ENCODE data around the gene MORN3.

DNA sequence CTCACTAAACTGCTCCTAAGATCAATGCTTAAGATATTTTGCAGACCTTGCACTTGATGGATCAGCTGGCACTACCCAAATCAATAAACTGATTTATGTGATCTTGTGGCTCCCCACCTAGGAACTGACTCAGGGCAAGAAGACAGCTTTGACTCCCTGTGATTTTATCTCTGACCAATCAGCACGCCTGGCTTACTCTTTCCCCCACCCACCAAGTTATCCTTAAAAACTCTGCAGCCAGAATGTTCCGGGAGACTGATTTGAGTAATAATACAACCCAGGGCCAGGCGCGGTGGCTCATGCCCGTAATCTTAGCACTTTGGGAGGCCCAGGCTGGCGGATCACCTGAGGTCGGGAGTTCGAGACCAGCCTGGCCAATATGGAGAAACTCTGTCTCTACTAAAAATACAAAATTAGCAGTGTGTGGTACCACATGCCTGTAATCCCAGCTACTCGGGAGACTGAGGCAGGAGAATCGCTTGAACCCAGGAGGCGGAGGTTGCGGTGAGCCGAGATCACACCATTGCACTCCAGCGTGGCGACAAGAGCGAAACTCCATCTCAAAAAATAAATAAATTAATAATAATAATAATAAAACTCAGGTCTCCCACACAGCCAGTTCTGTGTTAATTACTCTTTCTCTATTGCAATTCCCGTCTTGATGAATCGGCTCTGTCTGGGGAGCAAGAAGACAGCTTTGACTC lies 12.0 kb downstream of the MORN3 start:
- TF ChIP-seq, protein P1, sequence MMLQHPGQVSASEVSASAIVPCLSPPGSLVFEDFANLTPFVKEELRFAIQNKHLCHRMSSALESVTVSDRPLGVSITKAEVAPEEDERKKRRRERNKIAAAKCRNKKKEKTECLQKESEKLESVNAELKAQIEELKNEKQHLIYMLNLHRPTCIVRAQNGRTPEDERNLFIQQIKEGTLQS (IDR thresholded peaks at IDR 0.05; ENCODE audit: insufficient read depth, low read depth, low read length): no peak
- TF ChIP-seq SIX5 (IDR thresholded peaks at IDR 0.05; ENCODE audit: low read depth, low read length) (no peak), POLR2A (IDR thresholded peaks at IDR 0.05; ENCODE audit: control extremely low read depth in 1 of 2, low read depth in 2 of 2, low read length in 2 of 2) (no peak)
- TF ChIP-seq, protein P2, sequence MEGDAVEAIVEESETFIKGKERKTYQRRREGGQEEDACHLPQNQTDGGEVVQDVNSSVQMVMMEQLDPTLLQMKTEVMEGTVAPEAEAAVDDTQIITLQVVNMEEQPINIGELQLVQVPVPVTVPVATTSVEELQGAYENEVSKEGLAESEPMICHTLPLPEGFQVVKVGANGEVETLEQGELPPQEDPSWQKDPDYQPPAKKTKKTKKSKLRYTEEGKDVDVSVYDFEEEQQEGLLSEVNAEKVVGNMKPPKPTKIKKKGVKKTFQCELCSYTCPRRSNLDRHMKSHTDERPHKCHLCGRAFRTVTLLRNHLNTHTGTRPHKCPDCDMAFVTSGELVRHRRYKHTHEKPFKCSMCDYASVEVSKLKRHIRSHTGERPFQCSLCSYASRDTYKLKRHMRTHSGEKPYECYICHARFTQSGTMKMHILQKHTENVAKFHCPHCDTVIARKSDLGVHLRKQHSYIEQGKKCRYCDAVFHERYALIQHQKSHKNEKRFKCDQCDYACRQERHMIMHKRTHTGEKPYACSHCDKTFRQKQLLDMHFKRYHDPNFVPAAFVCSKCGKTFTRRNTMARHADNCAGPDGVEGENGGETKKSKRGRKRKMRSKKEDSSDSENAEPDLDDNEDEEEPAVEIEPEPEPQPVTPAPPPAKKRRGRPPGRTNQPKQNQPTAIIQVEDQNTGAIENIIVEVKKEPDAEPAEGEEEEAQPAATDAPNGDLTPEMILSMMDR (IDR thresholded peaks at IDR 0.05; ENCODE audit: control extremely low read depth in 1 of 3, insufficient read depth in 1 of 3, low read depth in 1 of 3, low read length in 3 of 3): no peak

All from H1 (cell line).